GM12891 (cell line): ENCODE data around the gene CFAP61.

Source experiments
- POLR2A ChIP-seq: IDR thresholded peaks from 2 replicates; pipeline ENCODE4 v1.6.1; 2011; ENCODE audit warnings: low read depth, low read length, control low read depth
- POLR2AphosphoS5 ChIP-seq: IDR thresholded peaks from 2 replicates; pipeline ENCODE4 v1.6.1; 2011; ENCODE audit warnings: low read depth, low read length, control low read depth

DNA sequence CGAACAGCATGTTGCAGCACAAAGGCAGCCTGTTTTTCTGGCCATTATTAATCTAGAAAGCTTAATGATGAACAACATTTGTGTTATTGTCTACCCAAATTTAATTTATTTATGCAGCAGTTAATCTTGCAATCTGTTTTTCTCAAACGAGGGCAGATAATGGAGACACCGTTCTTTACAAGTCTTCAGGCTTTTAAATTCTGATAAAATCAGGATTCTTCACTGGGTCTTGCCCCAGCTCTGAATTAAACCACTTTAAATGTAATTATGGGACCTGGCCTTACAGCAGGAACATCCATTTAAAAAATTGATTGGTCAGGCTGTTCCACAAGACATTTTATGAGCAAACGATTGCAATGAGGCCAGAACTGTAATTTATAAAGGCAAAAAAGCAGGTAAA, 289.0 kb downstream of the CFAP61 start:
- no peak for TF ChIP-seq POLR2AphosphoS5
- no peak for TF ChIP-seq POLR2A
